IPS-NIHi11 (cell line): Measurements from ENCODE around the gene MLXIP.
A peak's percentile ranks its signal among the peaks of the same experiment; 100 is the strongest.
"Not testable (repeated sequence)": the region's sequence is repeated elsewhere in the genome, so short reads cannot be mapped to it uniquely, and the experiment has no call there.

Experiments used
- DNase-seq: peaks from one replicate; pipeline ENCODE4 v3.0.0; 2012; ENCODE audit warnings: mixed read lengths, low spot score

MLXIP gene

DNA sequence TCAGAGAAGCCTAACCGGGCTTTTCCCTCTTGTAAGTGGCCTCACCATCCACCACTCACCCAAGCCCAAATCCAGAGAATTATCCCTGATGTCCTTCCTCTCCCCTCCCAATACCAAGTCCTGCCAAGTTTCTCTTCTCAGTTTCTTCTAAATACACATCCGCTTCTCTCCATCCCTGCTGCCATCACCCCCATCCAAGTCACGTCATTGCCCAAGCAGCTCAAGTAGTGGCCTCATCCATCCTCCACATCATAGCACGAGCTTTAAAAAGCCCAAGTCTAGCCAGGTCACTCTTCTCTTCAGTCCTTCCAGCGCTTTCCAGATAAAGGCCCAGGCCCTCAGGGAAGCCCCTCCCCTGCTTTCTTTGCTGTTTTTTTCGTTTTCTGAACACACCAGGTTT, 70.1 kb downstream of the MLXIP start:
- DNase-seq: no peak

DNA sequence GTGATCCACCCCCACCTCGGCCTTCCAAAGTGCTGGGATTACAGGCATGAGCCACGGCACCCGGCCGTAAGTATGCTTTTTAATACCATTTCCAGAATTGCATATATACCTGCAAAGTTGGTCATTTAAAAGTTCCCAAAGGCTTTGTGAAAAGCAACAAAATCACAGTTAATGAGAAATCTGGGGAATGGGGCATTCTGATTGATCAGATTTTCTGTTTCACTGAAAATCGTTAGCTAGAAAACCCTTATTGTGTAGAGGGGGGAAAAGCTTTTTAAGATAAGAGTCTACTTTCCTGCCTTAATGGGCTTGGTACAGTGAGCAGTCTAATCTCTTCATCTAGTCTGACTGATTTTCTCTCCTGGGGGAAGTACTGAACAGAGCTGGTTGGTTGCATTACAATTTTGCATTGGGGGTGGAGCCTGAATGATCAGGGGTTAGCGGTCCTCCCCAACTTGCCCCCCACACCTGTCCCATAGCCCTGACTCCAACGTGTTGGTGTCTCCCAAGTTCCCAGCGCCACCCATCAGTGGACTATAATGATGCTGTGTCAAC, 71.6 kb downstream of the MLXIP start:
- no peak for DNase-seq

DNA sequence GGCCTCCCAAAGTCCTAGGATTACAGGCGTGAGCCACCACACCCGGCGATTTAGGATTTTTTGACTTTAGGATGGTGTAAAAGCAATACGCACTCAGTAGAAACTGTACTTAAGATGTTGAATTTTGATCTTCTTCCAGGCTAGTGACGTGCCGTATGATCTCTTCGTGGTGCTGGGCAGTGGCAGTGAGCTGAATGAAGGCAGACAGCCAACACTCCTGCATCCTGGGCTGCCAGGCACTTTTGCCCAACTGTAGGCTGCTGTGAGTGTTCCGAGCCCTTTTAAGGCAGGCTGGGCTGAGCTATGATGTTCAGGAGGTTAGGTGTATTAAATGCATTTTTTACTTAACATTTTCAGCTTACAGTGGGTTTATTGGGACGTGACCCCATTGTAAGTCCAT, 74.2 kb downstream of the MLXIP start:
- DNase-seq: no peak

DNA sequence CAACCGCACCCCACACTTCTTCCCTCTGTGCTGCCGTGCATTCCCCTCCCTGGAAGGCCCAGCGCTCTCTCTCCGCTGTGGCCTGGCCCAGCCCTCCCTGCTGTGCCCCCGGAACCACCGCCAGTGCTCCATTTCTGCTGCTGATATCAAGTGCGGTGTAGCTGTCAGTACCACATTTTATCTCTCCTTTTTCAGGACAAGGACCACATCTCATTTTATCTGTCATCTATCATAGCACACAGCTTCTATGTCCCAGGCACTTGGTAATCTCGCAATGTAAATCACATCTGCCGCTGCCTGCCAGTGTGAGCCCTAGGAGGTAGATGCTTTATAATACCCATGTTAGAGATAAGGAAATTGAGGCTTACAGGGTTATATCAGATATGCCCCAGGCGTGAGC, 77.1 kb downstream of the MLXIP start:
- DNase-seq: no peak

DNA sequence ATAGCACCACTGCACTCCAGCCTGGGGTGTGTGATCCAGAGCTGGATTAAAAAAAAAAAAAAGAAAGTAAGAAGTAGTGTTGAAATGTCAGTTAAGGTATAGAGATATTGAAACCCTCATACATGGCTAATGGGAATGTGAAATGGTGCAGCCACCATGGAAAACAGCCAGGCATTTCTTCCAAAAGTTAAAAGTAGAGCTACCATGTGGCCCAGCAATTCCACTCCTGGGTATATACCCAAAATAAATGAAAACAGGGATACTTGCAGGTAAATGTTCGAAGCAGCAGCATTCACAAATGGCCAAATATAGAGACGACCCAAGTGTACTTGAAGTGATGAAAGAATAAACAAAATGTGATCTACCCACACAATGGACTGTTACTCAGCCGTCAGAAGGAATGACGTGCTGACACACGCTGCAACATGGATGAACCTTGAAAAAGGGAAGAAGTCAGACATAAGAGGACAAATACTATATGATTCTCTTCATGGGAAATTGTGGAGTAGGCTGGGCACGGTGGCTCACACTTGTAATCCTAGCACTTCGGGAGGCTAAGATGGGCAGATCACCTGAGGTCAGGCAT, 80.2 kb downstream of the MLXIP start:
- no peak for DNase-seq

DNA sequence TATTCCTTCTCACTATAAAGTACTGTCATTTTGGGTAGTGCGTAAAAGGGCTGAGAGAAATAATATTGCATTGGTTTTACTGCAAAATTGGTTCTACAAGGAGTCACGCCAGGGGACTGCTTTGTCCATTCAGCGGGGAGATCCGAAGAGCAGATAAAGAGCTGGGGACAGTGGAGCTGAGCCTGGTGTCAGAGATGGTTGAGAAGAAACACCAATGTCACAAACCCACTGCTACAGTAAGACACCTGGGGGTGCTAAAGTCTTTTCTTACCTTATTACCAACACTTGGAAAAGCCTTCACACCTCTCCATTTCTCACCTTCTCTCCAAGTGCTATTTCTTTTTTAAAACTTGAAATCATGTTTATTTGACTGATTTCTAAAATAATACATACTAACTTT, 81.3 kb downstream of the MLXIP start:
- peak; percentile 16 for DNase-seq

DNA sequence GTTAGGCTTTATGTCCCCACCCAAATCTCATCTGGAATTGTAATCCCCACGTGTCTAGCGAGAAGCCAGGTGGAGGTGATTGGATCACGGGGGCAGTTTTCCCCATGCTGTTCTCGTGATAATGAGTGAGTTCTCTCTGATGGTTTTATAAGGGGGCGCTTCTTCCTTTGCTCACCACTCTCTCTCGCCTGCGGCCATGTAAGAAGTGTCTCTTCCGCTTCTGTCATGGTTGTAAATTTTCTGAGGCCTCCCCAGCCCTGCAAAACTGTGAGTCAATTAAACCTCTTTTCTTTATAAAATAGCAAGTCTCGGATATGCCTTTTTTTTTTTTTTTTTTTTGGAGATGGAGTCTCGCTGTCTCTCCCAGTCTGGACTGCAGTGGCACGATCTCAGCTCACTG, 82.2 kb downstream of the MLXIP start:
- DNase-seq: no peak

DNA sequence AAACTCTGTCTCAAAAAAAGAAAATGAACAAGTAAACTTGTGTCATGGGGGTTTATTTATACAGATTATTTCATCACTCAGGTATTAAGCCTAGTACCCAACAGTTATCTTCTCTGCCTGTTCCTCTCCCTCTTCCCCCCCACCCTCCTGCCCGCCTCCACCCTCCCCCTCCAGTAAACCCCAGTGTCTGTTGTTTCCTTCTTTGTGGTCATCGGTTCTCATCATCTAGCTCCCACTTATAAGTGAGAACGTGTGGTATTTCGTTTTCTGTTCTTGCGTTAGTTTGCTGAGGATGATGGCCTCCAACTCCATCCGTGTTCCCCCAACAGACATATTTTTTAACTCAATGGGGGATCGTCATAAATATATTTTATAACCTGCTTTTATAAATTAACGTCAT, 83.1 kb downstream of the MLXIP start:
- no peak for DNase-seq

DNA sequence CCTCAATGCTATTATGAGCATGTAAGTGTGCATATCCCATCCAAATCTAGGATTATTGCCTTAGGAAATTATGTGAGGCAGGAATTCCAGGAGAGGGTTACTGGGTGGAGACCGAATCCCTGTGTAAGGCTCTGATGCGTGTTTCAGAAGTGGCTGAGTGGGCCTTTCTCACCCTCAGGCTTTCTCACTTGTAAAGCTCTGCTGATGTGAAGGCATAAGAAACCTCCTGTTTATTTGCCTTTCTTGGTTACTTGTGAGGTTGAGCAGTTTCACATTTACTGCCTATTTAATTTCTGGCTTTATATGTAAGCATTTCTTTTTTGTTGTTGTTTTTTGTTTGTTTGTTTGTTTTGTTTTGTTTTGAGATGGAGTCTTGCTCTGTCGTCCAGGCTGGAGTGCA, 84.4 kb downstream of the MLXIP start:
- no peak for DNase-seq

DNA sequence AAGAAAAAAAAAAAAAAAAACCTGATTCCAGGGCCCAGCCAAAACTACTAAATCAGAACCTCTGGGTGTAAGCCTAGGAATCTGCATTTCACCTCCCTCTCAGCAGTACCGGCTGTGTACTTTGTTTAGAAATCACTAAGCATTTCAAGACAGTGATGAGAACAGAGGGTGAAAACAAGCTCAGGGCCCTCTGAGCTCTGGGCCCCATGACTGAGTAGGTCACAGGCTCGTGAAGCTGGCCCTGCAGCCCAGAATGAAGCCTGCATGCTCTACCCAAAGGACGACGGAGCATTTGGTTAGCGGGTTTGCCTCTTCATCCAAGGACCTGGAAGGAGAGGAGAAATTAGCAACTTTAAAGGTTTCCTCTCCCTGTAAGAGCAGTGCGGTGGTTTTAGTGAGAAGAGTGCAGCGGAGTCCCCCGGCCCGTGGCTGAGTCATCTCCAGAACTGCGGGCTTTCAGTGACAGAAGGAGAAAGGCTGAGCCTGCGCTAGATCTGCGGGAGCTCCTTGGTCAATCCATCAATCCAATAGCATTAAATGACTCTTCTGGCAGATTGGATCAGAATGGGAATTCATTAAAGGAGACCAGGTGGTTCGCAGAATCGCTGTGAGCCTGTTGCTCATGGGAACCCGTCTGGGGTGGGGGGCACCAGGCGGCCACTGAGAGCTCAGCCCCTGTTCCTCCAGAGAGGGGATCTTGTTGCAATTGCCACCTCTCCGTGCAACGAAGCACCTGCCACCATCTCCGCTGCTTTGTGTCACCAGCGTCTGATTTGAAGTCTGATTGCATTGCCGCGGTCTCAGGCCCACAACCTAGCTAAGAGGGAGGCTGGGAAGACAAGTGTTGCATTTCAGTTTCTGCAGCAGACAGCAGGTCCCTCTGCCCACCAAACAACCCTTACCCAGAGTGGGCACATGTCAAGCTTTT, 88.1 kb downstream of the MLXIP start:
- no peak for DNase-seq

DNA sequence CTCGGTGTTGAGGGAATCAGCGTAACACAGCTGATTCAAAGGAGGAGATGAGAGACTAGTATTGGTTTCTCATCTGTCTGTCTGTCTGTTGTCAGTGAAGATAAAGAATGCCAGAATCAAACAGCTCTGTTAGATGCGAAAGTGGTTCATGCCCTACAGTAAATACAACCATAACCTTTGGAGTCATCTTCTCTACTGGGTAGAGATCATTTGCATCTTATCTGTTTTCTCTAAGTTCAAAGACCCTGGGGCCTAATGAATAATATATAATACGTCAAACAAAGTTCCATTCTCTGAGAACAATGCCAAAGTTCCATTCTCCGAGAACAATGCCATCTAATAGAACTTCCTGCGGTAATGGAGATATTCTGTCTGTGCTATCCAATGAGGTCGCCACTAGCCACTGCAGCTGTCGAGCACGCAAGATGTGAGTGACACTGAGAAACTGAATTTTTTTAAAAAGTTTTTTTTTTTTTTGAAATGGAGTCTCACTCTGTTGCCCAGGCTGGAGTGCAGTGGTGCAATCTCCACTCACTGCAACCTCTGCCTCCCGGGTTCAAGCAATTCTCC, 88.9 kb downstream of the MLXIP start:
- DNase-seq: no peak

DNA sequence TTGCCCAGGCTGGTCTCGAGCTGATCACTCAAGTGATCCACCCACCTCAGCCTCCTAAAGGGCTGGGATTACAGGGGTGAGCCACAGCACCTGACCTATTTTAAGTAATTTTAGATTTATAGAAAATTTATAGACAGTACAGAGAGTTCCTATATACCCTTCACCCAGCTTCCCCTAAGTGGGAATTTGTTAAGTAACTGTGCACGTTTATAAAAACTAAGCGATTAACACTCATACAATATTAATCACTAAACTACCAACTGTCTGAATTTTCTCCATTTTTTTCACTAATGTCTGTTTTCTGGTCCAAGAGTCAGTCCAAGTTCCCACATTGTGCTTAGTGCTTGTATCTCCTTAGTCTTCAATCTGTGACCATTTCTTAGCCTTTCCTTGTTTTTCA, 89.9 kb downstream of the MLXIP start:
- no peak for DNase-seq

DNA sequence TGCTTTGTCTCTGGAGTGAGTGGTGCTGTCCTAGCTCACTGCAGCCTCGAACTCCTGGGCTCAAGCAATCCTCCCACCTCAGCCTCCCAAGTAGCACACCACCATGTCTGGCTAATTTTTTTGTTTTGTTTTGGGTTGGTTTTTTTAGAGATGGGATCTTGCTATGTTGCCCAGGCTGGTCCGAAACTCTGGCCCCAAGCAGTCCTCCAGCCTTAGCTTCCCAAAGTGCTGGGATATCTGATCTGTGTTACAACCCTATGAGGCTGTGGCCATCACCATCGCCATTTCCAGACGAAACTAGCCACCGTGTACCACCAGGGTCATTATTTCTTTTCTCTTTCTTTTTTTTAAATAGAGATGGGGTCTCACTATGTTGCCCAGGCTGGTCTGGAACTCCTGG, 92.8 kb downstream of the MLXIP start:
- no peak for DNase-seq

DNA sequence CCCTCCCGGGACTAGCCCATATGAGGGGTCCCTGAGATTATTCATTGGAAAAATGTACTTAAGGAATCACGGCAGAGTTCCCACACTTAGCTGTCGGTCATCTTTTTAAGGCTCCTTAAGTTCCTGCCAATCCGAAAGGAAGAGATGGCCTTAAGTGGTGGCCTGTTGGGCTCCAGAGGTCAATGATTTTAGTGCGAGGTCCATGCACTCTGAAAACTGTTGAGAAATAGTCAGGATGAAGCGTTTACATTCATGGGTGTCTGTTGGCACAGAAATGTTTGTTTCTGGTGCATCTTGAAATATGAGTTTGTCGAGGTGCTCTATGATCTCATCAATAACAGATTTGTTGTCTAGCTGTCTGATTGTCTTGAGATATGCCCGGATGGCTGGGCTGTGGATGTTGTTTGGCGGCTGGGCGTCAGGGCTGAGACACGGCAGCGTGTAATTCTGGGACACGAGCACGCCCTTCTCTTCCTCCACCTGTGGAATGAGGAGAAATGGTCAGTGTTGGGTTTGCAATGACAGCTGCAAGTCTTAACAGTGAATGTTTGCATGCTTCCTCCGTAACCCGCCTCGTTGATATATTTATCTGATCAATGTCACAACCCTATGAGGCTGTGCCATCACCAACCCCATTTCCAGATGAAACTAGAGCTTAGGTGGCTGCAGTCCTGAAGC, 93.8 kb downstream of the MLXIP start:
- no peak for DNase-seq

DNA sequence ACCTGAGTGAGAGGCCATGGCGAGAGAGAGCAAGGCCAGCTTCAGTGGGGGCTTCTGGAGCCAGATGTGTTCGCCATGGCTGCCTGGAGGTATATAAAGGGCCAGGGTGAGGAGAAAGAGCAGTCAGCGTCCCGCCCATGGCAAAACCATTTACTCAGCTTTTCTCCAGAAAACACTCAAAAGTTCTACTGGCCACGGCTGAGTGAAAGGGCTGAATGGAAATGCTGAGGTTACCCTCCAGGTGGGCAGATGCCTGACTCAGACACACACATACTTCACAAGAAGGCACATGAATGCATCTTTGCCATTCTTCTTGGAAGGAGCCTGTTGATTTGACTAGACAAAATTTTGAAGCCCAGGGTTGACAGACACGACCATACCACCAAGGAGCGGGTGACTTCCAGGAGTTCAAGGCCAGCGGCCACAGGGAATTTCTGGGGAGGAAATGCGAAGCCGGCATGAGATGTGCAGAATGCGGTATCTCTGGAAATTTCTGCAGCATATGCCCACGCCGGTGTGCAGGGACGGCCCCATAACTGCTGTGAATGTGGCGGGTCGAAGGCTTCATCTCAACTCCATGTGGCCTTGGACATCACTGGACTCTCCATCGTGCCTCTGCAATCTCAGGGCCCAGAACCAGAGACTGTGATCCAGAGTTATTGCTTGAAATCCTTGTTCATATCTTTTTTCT, 95.7 kb downstream of the MLXIP start, which contains the start of gene IL31:
IL31 (minus strand) TSS at position 67 of the 691 bp plus-strand sequence; CDS start at position 18, 49 bp downstream.
- no peak for DNase-seq

DNA sequence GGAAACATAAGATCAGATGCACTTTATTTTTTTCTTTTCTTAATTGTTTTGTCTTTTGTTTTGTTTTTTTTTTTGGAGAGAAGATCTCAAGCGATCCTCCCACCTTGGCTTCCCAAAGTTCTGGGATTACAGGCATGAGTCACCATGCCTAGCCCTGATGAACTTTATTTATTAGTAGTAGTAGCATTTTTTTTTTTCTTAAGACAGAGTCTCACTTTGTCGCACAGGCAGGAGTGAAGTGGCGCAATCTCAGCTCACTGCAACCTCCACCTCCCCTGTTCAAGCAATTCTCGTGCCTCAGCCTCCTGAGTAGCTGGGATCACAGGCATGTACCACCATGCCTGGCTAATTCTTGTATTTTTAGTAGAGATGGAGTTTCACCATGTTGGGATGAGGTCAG, 97.9 kb downstream of the MLXIP start:
- not testable (repeated sequence) for DNase-seq

DNA sequence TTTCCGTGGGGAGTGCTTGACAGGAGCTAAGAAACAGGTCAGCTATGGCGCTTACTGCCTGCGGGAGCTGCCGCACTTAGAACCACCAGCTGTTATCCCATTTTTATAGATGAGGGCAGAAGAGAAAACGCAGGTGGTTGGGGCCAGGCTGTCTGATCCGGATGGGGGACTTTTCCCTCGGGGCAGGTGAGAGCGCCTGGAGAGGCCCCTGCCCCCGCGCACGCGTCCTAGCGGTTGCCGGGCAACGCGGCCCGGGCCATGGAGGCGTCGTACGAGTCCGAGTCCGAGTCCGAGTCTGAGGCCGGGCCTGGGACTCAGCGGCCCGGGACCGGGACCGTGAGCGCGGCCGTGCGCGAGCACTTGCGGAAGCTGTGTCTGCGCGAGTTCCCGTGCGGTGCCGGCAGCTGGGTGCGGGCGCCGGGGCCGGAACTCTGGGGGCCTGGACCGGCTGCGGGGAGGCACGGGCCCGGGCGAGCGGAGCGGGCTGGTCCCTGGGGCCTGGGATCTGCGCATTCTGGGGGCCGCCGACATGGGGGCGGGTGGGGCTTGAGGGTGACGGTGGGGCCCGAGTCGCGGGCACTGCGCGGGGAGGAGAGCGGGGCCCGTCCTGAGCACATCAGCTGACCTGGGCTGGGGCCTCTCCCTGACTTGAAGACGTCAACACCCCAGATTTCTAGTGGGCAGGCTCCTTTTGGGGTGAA, 104.5 kb downstream of the MLXIP start, which contains the start of gene LRRC43:
LRRC43 (plus strand) TSS at position 237 of the 701 bp plus-strand sequence; CDS start at position 259, 22 bp downstream.
- peak; percentile 90 for DNase-seq

DNA sequence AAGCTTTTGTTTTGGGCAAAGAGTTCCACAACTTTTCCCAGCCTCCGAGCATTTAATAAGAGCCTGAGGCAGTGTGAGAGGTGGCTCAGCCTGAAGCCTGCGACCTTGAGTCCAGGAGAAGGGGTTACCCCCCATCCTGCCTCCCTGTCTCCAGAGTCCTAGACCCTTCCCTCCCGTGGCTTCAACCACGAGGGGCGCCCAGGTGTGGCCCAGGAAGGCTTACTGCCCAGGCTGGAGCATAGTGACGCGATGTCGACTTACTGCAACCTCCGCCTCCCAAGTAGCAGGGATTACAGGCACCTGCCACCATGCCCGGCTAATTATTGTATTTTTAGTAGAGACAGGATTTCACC, 105.0 kb downstream of the MLXIP start:
- no peak for DNase-seq

DNA sequence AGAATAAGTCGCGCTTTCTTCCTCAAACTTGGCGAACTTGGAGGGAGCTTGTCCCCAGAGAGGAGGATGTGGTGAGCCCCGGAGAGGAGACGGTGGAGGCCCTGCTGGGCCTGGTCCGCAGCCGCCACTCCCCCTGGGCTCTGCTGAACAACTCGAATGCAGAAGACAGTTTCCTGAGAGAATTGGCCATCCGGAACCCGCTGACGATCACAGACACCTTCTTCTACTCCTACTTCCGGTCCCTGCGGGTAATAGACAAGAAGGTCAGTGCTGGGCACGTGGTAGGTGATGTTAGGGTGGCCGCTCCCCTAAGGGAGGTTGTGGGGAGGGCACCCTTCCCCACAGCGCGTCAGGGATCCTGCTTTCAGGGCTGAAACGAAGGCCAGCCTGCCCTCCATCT, 106.0 kb downstream of the MLXIP start:
- no peak for DNase-seq

DNA sequence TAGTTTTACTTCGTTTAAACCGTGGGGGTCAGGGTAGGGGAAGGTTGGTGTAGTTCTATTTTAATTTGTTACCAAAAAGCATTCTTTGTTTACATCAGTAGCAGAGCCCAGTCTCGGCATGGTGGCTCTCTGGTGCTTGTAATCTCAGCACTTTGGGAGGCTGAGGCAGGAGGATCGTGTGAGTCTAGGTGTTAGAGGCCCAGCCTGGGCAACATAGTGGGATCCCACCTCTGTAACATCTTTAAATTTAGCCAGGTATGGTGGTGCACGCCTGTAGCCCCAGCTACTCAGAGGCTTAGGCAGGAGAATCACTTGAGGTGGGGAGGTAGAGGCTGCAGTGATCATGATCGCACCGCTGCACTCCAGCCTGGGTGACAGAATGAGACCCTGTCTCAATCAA, 106.5 kb downstream of the MLXIP start:
- DNase-seq: no peak

DNA sequence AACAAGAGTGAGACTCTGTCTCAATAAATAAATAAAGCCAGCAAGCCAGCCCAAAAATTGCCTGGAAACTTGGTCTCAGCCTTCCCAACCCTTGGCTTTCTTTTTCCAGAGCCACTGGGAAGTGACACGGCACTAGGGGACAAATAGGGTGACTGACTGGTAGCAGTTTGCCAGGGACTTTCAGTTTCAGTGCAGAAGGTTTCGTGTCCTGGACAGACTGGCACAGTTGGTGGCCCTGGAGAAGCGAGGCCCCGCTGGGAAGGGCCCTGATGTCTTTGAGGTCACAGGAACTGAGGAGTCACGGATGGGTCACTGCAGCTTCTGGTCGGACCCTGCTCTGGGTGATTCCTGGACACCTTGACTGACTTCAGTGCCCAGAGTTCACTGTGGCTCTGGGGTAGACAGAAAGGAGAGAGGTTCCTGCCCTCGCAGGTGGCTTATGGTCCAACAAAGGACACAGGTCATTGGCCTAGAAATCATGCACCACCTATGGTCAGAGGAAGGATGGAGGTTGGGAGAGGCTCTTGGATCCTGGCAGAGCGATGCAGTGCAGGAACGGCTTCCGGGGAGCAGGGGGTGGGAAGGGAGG, 107.0 kb downstream of the MLXIP start:
- DNase-seq: no peak
